GM10847 (cell line): ENCODE data around the gene CYLC2.

Experiments used
- POLR2A ChIP-seq: IDR thresholded peaks from 2 replicates; pipeline ENCODE4 v1.6.1; 2011; ENCODE audit not compliant: insufficient read length; ENCODE audit errors: extremely low read depth

CYLC2 gene

DNA sequence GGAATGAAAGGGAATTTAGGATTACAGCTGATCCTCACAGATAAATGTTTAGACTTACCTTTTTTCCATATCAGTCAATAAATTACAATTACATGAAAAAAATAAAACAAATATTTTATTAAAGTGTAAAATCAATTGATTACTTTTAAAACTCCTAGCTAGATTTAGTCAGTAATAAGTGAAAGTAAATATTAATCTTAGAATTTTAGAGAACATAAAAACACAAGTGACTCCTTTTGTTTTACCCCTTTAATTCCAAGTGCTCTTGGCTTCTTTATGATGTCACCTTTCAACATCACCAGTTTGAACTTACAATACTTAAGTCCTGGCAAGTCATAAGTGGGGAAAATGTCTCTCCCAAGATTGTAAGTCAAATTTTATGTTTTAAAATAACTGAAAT is at the start of gene CYLC2:
CYLC2 (plus strand) TSS at position 301 of the 400 bp plus-strand sequence; CDS start at position 349, 48 bp downstream.
- TF ChIP-seq POLR2A, result no peak

GRCh38 chr9:102950346-102950745 is 44.8 kb upstream of the CYLC2 start:
- TF ChIP-seq POLR2A, result no peak

- TF ChIP-seq POLR2A, result no peak
Measured at GRCh38 chr9:102966999-102967398, 28.1 kb upstream of the CYLC2 start.

DNA sequence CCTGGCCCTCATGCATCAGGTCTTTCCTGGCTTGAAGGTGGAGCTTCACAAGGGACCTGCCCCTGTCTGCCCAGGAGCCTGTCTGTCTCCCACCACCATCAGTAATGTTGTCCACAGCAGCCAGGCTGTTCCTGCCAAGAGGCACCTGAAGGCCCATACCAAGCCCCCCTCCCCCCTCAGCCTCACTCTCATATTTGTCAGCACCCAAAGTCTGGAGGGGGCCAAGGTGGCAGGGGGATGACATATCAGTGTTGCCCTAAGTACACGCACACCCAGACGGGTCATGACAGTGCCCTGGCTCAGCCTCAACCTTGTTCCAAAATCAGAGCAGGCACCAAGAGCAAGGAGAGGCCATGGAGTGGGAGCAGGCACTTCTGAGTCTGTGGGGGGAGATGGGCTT is 27.2 kb upstream of the CYLC2 start:
- TF ChIP-seq POLR2A, result no peak

- TF ChIP-seq POLR2A, result no peak
Measured at GRCh38 chr9:102972780-102973179, 22.4 kb upstream of the CYLC2 start.

GRCh38 chr9:102974530-102974929 is 20.6 kb upstream of the CYLC2 start:
- TF ChIP-seq POLR2A, result no peak

GRCh38 chr9:102975251-102975650 is 19.9 kb upstream of the CYLC2 start:
- no peak for TF ChIP-seq POLR2A

- no peak for TF ChIP-seq POLR2A
Measured at GRCh38 chr9:102985162-102985895, 9.8 kb upstream of the CYLC2 start.

- no peak for TF ChIP-seq POLR2A
Measured at GRCh38 chr9:102986425-102986824, 8.7 kb upstream of the CYLC2 start.

GRCh38 chr9:103003689-103004088 is 8.6 kb downstream of the CYLC2 start:
- no peak for TF ChIP-seq POLR2A

GRCh38 chr9:103014242-103014641 is 19.1 kb downstream of the CYLC2 start:
- TF ChIP-seq POLR2A, result no peak

DNA sequence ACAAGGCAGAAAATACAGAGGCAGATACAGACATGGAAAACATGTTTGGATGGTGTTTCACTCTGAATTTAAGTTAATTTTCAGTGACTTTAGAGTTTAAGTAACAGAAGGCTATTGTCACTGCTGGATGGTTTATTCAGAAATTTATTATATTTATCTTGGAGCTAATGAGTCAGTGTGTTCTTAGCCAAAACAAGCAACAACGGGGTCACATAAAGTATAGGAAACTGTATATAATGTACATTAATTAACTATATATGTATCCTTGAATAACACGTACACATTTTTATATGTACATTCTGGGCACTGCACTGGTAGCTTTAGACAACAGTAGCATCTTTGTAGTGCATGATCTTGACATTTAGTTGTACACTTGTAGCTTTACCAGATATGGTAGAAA is 30.7 kb downstream of the CYLC2 start:
- no peak for TF ChIP-seq POLR2A

DNA sequence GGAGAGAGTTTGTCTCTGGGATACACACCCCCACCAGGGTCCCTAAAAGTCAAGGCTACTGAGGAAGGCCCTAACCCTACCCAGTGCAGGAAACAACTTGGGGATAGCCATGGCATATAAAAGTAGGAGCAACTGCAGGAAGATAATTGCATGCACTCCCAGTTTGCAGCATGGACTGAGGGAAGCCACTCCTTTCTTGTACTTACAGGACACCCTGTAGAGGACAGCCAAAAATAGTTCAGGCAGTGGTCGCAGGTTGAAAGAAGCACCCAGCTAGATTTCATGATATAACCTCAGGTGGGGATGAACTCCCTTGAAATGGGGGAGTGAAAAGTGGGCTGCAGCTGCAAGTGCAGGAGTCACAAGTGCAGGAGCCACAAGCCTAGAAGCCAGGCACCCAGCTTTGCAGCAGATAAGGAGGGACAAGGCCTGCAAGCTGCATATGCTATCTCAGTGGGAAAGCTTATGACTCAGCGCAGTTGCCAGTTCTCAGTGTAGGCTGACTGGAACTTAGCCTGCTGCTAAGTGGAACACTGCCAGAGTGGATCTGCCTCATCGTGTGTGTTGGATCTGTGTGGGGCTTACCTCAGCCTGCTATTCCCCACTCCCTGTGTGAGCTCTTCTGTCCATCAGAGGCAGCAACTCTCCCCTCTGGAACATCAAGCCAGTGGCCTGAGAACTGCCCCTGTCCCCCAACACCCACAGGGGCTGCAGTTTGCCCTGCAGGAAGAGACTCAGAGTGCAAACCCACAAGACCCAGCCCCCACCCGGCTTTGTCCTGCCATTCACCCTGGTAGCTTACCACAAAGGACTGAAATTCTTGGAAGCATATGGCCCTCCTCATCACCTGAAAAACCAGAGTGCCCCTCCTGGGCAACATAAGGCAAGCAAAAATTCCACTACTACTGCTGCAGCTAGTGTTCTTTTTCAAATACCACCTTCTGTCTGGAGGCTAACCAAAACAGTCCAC is 42.7 kb downstream of the CYLC2 start:
- no peak for TF ChIP-seq POLR2A

- no peak for TF ChIP-seq POLR2A
Measured at GRCh38 chr9:103041961-103042360, 46.8 kb downstream of the CYLC2 start.
